ENCODE data around the gene PPP2R5C.

Gene PPP2R5C

DNA sequence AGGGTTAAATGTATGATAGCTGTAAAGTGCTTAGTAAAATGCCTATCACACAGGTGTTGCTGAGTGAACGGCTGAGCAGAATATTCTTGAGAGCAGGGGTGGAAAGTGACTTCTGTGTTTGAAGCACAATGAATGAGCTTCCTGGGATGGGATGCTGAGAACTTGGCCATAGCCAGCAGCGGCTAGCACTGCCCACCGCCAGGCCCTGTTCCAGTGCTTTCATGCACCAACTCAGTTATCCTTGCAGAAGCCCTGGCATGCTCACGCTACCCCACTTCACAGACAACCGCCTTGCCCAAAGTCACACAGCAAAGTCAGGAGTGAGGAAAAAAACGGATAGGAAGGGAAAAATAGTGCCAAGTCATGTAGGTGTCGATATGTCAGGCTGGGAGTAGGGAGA, 213.7 kb downstream of the PPP2R5C start:
- no peak for DNase-seq
